Testis (tissue), 3 donors: ENCODE data around the gene SDR39U1. TPM values are rescaled to one million over a fixed set of nuclear protein-coding genes. Genes with fewer than 3 reads are reported as not detected.

Experiments
- DNase-seq: peaks from one replicate; pipeline ENCODE4 v3.0.0-alpha.2; 2019
- H3K27ac ChIP-seq, 2 donors: fragments of 200-600 bp; sonication (generic); one replicate each; pipeline ENCODE4 v1.5.1; 2019
- H3K27me3 ChIP-seq: fragments of 200-600 bp; sonication (generic); one replicate; pipeline ENCODE4 v1.5.1; 2019
- H3K36me3 ChIP-seq: fragments of 200-600 bp; sonication (generic); one replicate; pipeline ENCODE4 v1.5.1; 2017; ENCODE audit warnings: low read depth; ENCODE audit errors: missing control alignments
- H3K4me1 ChIP-seq: fragments of 200-600 bp; sonication (generic); one replicate; pipeline ENCODE4 v1.5.1; 2019
- H3K4me3 ChIP-seq, 2 donors: fragments of 200-600 bp; sonication (generic); one replicate each; pipeline ENCODE4 v1.5.1; 2017 to 2019
- H3K9me3 ChIP-seq: fragments of 200-600 bp; sonication (generic); one replicate; pipeline ENCODE4 v1.5.1; 2017
- CTCF ChIP-seq, 3 experiments: fragments of 450-650 bp in 2 of 3; fragments of 200-600 bp in 1 of 3; sonication (generic) in 1 of 3; IDR thresholded peaks; one replicate each; pipeline ENCODE4 v1.5.1; 2016 to 2019; ENCODE audit warnings: antibody characterized with exemption in 3 of 3, mild to moderate bottlenecking in 2 of 3, moderate library complexity in 1 of 3
- POLR2A ChIP-seq: fragments of 450-650 bp; IDR thresholded peaks from one replicate; pipeline ENCODE4 v1.6.1; 2017; ENCODE audit warnings: antibody characterized with exemption, mild to moderate bottlenecking, moderate library complexity
- WGBS, 2 donors: methylation state at CpG; one replicate each; pipeline ENCODE4 v1.1.5; 2018; 5-methylcytosine and 5-hydroxymethylcytosine counted together
- intact Hi-C: fragments of 100-400 bp; cut with DNase I; formaldehyde crosslinking; loops from one replicate; pipeline ENCODE4 v1.15.1; 2023; ENCODE audit warnings: low total_unique reads
- polyA plus RNA-seq: library from polyadenylated mRNA; stranded (reverse); fragments of 350-450 nt; fragmentation: Illumina TruSeq; extraction: RNeasy Lipid Tissue Mini Kit (QIAGEN cat#74804); gene quantifications from one replicate; pipeline ENCODE4 v1.2.3, GENCODE V29; 2014; ENCODE audit warnings: low read depth, low replicate concordance; ENCODE audit not compliant: insufficient read depth
- total RNA-seq, 2 donors: library from RNA; depleted of rRNA; stranded (reverse); fragments of >200 nt; gene quantifications; one replicate each; pipeline ENCODE4 v1.2.3, GENCODE V29; 2016

SDR39U1 gene
- total and polyA plus RNA-seq, 3 donors from 2014 or later: 76.6 to 86.1 (median 76.7) TPM

GRCh38 chr14:24465368-24465767 lies 22.8 kb upstream of the SDR39U1 start:
- Histone ChIP-seq H3K36me3 (no peaks in the 10 kb centered on the region), H3K4me1 (no peaks in the 10 kb centered on the region), H3K27me3 (no peaks in the 10 kb centered on the region), H3K4me3 (no peak overlapping the region), H3K27ac (no peak overlapping the region), H3K9me3 (no peaks in the 10 kb centered on the region)
- WGBS, 2 donors: 92 to 100% methylated on average over 3 of the region's 3 CpGs
- intact Hi-C loops: no loop called here
- TF ChIP-seq CTCF (IDR thresholded peaks at IDR 0.05): no peak
- DNase-seq: no peak

GRCh38 chr14:24463884-24464785 lies 21.6 kb upstream of the SDR39U1 start:
- Histone ChIP-seq H3K27me3 (no peaks in the 10 kb centered on the region), H3K27ac (no peak overlapping the region), H3K36me3 (no peaks in the 10 kb centered on the region), H3K9me3 (no peaks in the 10 kb centered on the region), H3K4me1 (no peaks in the 10 kb centered on the region), H3K4me3 (no peak overlapping the region)
- TF ChIP-seq POLR2A: no peak
- no peak for TF ChIP-seq CTCF (IDR thresholded peaks at IDR 0.05)
- no peak for DNase-seq
- intact Hi-C loops: no loop called here
- WGBS, 2 donors: 66 to 69% methylated on average over 4 of the region's 4 CpGs

- intact Hi-C loops: no loop called here
- Histone ChIP-seq H3K27me3 (no peaks in the 10 kb centered on the region), H3K4me1 (no peaks in the 10 kb centered on the region), H3K27ac (no peak overlapping the region), H3K36me3 (no peaks in the 10 kb centered on the region), H3K9me3 (no peaks in the 10 kb centered on the region), H3K4me3 (no peak overlapping the region)
- DNase-seq: no peak
- TF ChIP-seq POLR2A: no peak
- no peak for TF ChIP-seq CTCF (IDR thresholded peaks at IDR 0.05)
- 51 to 54% methylated on average over 5 of the region's 5 CpGs for WGBS, 2 donors
Observed at GRCh38 chr14:24463017-24463883, 20.7 kb upstream of the SDR39U1 start.

GRCh38 chr14:24461336-24461735 lies 18.8 kb upstream of the SDR39U1 start:
- Histone ChIP-seq H3K27me3 (no peaks in the 10 kb centered on the region), H3K4me1 (no peaks in the 10 kb centered on the region), H3K36me3 (no peaks in the 10 kb centered on the region), H3K4me3 (no peak overlapping the region), H3K9me3 (no peaks in the 10 kb centered on the region), H3K27ac (no peak overlapping the region)
- TF ChIP-seq CTCF (IDR thresholded peaks at IDR 0.05): no peak
- no peak for TF ChIP-seq POLR2A
- intact Hi-C loops: no loop called here
- DNase-seq: no peak
